HEK293 (cell line): ENCODE data around the gene SNRNP70.

ENCODE experiments used
- HOXC10 ChIP-seq: sonication (generic); formaldehyde crosslinking; IDR thresholded peaks from 2 replicates; pipeline ENCODE4 v1.8.1; 2023; ENCODE audit warnings: mild to moderate bottlenecking, missing genetic modification reagents
- ZEB2 ChIP-seq: fragments of 450-650 bp; formaldehyde crosslinking; IDR thresholded peaks from 2 replicates; pipeline ENCODE4 v1.5.1; 2016; ENCODE audit warnings: missing biosample characterization, missing genetic modification characterization
- ZNF280D ChIP-seq: fragments of 450-650 bp; formaldehyde crosslinking; IDR thresholded peaks from 2 replicates; pipeline ENCODE4 v1.5.1; 2016; ENCODE audit warnings: missing biosample characterization, missing genetic modification characterization
- ZNF423 ChIP-seq: fragments of 450-650 bp; formaldehyde crosslinking; IDR thresholded peaks from 2 replicates; pipeline ENCODE4 v1.5.1; 2016; ENCODE audit warnings: missing biosample characterization, missing genetic modification characterization
- ZNF530 ChIP-seq: fragments of 450-650 bp; formaldehyde crosslinking; IDR thresholded peaks from 2 replicates; pipeline ENCODE4 v1.5.1; 2016; ENCODE audit warnings: low read depth, missing biosample characterization, missing genetic modification characterization
- ZNF664 ChIP-seq: fragments of 450-650 bp; formaldehyde crosslinking; IDR thresholded peaks from 2 replicates; pipeline ENCODE4 v1.5.1; 2016; ENCODE audit warnings: missing biosample characterization, missing genetic modification characterization

- TF ChIP-seq ZNF664 (tag by site-specific recombination): no peak
- TF ChIP-seq ZEB2 (tag by site-specific recombination): no peak
- no peak for TF ChIP-seq ZNF280D
- TF ChIP-seq ZNF530: no peak
- no peak for TF ChIP-seq ZNF423
- no peak for TF ChIP-seq HOXC10 (CRISPR knock-in tag)
Observed at GRCh38 chr19:49091391-49092038, 6.3 kb downstream of the SNRNP70 start.
